ENCODE data around the gene ADGRV1.
"Not testable (repeated sequence)": the region's sequence is repeated elsewhere in the genome, so short reads cannot be mapped to it uniquely, and the experiment has no call there.

Gene ADGRV1

GRCh38 chr5:90581956-90582355 lies 23.4 kb downstream of the ADGRV1 start:
- TF ChIP-seq ZFX (IDR thresholded peaks at IDR 0.05; ENCODE audit: borderline replicate concordance) (no peak), CTCF (IDR thresholded peaks at IDR 0.05) (no peak)
- no peak overlapping the region for H3K27ac ChIP-seq

- H3K27ac ChIP-seq = no peak overlapping the region
- TF ChIP-seq ZFX (IDR thresholded peaks at IDR 0.05; ENCODE audit: borderline replicate concordance) (no peak), CTCF (IDR thresholded peaks at IDR 0.05) (no peak)
Measured at GRCh38 chr5:90585337-90585986, 26.9 kb downstream of the ADGRV1 start.

- TF ChIP-seq ZFX (IDR thresholded peaks at IDR 0.05; ENCODE audit: borderline replicate concordance) (no peak), CTCF (IDR thresholded peaks at IDR 0.05) (no peak)
- H3K27ac ChIP-seq = no peak overlapping the region
Measured at GRCh38 chr5:90586469-90586868, 27.9 kb downstream of the ADGRV1 start.

- TF ChIP-seq ZFX (IDR thresholded peaks at IDR 0.05; ENCODE audit: borderline replicate concordance) (no peak), CTCF (IDR thresholded peaks at IDR 0.05) (no peak)
- no peak overlapping the region for H3K27ac ChIP-seq
Measured at GRCh38 chr5:90590170-90590569, 31.6 kb downstream of the ADGRV1 start.

GRCh38 chr5:90593083-90593482 lies 34.5 kb downstream of the ADGRV1 start:
- H3K27ac ChIP-seq = not testable (repeated sequence)

GRCh38 chr5:90595766-90596165 lies 37.2 kb downstream of the ADGRV1 start:
- not testable (repeated sequence) for H3K27ac ChIP-seq

GRCh38 chr5:90598293-90598692 lies 39.7 kb downstream of the ADGRV1 start:
- no peak overlapping the region for H3K27ac ChIP-seq
- TF ChIP-seq ZFX (IDR thresholded peaks at IDR 0.05; ENCODE audit: borderline replicate concordance) (no peak), CTCF (IDR thresholded peaks at IDR 0.05) (no peak)

- not testable (repeated sequence) for H3K27ac ChIP-seq
Measured at GRCh38 chr5:90600307-90600706, 41.7 kb downstream of the ADGRV1 start.

- no peak for TF ChIP-seq ZFX (IDR thresholded peaks at IDR 0.05; ENCODE audit: borderline replicate concordance)
- no peak for TF ChIP-seq CTCF (IDR thresholded peaks at IDR 0.05)
- H3K27ac ChIP-seq = no peak overlapping the region
Measured at GRCh38 chr5:90601468-90601867, 42.9 kb downstream of the ADGRV1 start.

Measured in 22Rv1 (cell line).